Gastroesophageal sphincter (tissue), 3 donors: ENCODE data around the gene TCHH.

ENCODE experiments used
- EP300 ChIP-seq: sonication (generic); formaldehyde crosslinking; IDR thresholded peaks from one replicate; pipeline ENCODE4 v1.6.1; 2017; ENCODE audit warnings: antibody characterized with exemption, mild to moderate bottlenecking
- POLR2A ChIP-seq, 2 donors: fragments of 450-650 bp; IDR thresholded peaks; one replicate each; pipeline ENCODE4 v1.6.1; 2017; ENCODE audit warnings: antibody characterized with exemption in 2 of 2, mild to moderate bottlenecking in 2 of 2, moderate library complexity in 1 of 2
- TF ChIP-seq, protein P1 (sequence below), 4 experiments: fragments of 200-600 bp in 2 of 4; fragments of 450-650 bp in 2 of 4; sonication (generic) in 1 of 4; IDR thresholded peaks; one replicate each; pipeline ENCODE4 v1.5.1; 2017 to 2019; ENCODE audit warnings: antibody characterized with exemption in 4 of 4, mild to moderate bottlenecking in 2 of 4, moderate library complexity in 2 of 4

DNA sequence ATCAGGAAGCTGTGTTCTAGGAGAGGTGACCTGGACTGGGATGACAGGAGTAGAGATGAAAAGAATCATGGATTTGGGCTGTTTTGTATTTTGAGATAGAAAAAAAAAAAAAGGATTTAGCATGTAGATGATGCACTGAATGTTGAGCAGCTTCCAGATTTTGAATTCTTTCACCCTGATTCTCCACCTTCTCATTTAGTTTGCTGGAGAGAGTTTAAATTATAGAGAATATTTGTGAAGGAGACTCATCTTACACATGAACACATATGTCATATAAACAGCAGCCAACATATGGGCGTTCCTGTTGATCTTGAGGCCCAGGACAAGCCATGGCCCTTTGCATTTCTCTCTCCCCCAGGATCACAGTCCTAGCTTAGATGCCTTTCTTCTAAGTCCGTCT, 36.4 kb upstream of the TCHH start:
- TF ChIP-seq, protein P1, sequence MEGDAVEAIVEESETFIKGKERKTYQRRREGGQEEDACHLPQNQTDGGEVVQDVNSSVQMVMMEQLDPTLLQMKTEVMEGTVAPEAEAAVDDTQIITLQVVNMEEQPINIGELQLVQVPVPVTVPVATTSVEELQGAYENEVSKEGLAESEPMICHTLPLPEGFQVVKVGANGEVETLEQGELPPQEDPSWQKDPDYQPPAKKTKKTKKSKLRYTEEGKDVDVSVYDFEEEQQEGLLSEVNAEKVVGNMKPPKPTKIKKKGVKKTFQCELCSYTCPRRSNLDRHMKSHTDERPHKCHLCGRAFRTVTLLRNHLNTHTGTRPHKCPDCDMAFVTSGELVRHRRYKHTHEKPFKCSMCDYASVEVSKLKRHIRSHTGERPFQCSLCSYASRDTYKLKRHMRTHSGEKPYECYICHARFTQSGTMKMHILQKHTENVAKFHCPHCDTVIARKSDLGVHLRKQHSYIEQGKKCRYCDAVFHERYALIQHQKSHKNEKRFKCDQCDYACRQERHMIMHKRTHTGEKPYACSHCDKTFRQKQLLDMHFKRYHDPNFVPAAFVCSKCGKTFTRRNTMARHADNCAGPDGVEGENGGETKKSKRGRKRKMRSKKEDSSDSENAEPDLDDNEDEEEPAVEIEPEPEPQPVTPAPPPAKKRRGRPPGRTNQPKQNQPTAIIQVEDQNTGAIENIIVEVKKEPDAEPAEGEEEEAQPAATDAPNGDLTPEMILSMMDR (IDR thresholded peaks at IDR 0.05) = no peak
- TF ChIP-seq EP300 = no peak
- TF ChIP-seq POLR2A (IDR thresholded peaks at IDR 0.05) = no peak
